CD14-positive monocyte (primary cell): Measurements from ENCODE around the gene SDCBP2. TPM values are rescaled to one million over a fixed set of nuclear protein-coding genes. Genes with fewer than 3 reads are reported as not detected.

ENCODE experiments used
- DNase-seq, 3 donors: peaks; one replicate each; pipeline ENCODE4 v3.0.0-alpha.2; 2011 to 2022
- H2AFZ ChIP-seq: 2 replicates; pipeline ENCODE4 v1.6.0; 2012; ENCODE audit warnings: mild to moderate bottlenecking, low read depth, low read length, inconsistent platforms; ENCODE audit not compliant: insufficient read depth, poor library complexity, severe bottlenecking
- H3K27ac ChIP-seq, 2 donors: 1 replicate in 1 of 2; 2 replicates in 1 of 2; pipeline ENCODE4 v1.5.1; 2012 to 2013; ENCODE audit warnings: low read length in 2 of 2, control low read depth in 1 of 2, inconsistent platforms in 1 of 2, low read depth in 1 of 2, mild to moderate bottlenecking in 1 of 2
- H3K27me3 ChIP-seq, 2 donors: one replicate each; pipeline versions ENCODE4 v1.6.0 to v1.6.1; 2011 to 2013; ENCODE audit warnings: low read length in 2 of 2; ENCODE audit not compliant: control insufficient read depth in 2 of 2, insufficient read depth in 2 of 2
- H3K36me3 ChIP-seq, 2 donors: replicated peaks in 1 of 2; 1 replicate in 1 of 2; 2 replicates in 1 of 2; pipeline versions ENCODE4 v1.5.1 to v1.6.1; 2012 to 2013; ENCODE audit warnings: low read length in 2 of 2, control low read depth in 1 of 2, inconsistent platforms in 1 of 2, mild to moderate bottlenecking in 1 of 2; ENCODE audit not compliant: insufficient read depth in 2 of 2, control insufficient read depth in 1 of 2
- H3K4me1 ChIP-seq, 2 donors: 1 replicate in 1 of 2; 2 replicates in 1 of 2; pipeline versions ENCODE4 v1.5.1 to v1.6.1; 2012 to 2013; ENCODE audit warnings: low read length in 2 of 2, control low read depth in 1 of 2, inconsistent platforms in 1 of 2, mild to moderate bottlenecking in 1 of 2, moderate library complexity in 1 of 2; ENCODE audit not compliant: insufficient read depth in 2 of 2, control insufficient read depth in 1 of 2
- H3K4me2 ChIP-seq: replicated peaks from 2 replicates; pipeline ENCODE3; 2012; ENCODE audit warnings: low read length, moderate library complexity, mild to moderate bottlenecking; ENCODE audit not compliant: poor library complexity, severe bottlenecking; ENCODE audit errors: extremely low read depth
- H3K4me3 ChIP-seq, 3 experiments: fragments of 200-600 bp in 1 of 3; sonication (generic) in 1 of 3; replicated peaks in 1 of 3; 1 replicate in 2 of 3; 2 replicates in 1 of 3; pipeline ENCODE4 v1.5.1; 2011 to 2013; ENCODE audit warnings: low read length in 3 of 3, mild to moderate bottlenecking in 3 of 3, control low read depth in 2 of 3, low read depth in 2 of 3, inconsistent platforms in 1 of 3, moderate library complexity in 1 of 3
- H3K79me2 ChIP-seq: 2 replicates; pipeline ENCODE4 v1.6.0; 2012; ENCODE audit warnings: mild to moderate bottlenecking, control low read depth, inconsistent platforms, low read length, moderate library complexity; ENCODE audit not compliant: insufficient read depth
- H3K9ac ChIP-seq: 2 replicates; pipeline ENCODE4 v1.6.0; 2017; ENCODE audit warnings: low read length, mild to moderate bottlenecking; ENCODE audit not compliant: insufficient read depth, poor library complexity, severe bottlenecking
- H3K9me3 ChIP-seq, 2 donors: replicated peaks in 1 of 2; 1 replicate in 1 of 2; 2 replicates in 1 of 2; pipeline versions ENCODE4 v1.5.1 to v1.6.1; 2012 to 2013; ENCODE audit warnings: low read length in 2 of 2, control low read depth in 1 of 2; ENCODE audit not compliant: control insufficient read depth in 1 of 2, insufficient read depth in 1 of 2
- H4K20me1 ChIP-seq: 2 replicates; pipeline ENCODE4 v1.6.0; 2012; ENCODE audit warnings: mild to moderate bottlenecking, low read length, control low read depth, moderate library complexity; ENCODE audit not compliant: insufficient read depth
- H3K27ac Mint-ChIP-seq, 7 donors: one replicate each; pipeline ENCODE4 v1.8.0; 2020; ENCODE audit warnings: mild to moderate bottlenecking in 7 of 7, mixed read lengths in 7 of 7, moderate library complexity in 6 of 7, inconsistent platforms in 2 of 7
- H3K27me3 Mint-ChIP-seq, 3 donors: one replicate each; pipeline ENCODE4 v1.8.0; 2021 to 2022; ENCODE audit warnings: low read depth in 3 of 3, mild to moderate bottlenecking in 3 of 3, mixed read lengths in 3 of 3, moderate library complexity in 3 of 3, inconsistent platforms in 1 of 3
- H3K36me3 Mint-ChIP-seq, 2 donors: one replicate each; pipeline ENCODE4 v1.8.0; 2020; ENCODE audit warnings: mixed read lengths in 2 of 2, inconsistent platforms in 1 of 2, mild to moderate bottlenecking in 1 of 2
- H3K4me1 Mint-ChIP-seq: one replicate; pipeline ENCODE4 v1.8.0; 2020; ENCODE audit warnings: mild to moderate bottlenecking, mixed read lengths
- H3K4me3 Mint-ChIP-seq, 2 donors: one replicate each; pipeline ENCODE4 v1.8.0; 2020; ENCODE audit warnings: mild to moderate bottlenecking in 2 of 2, mixed read lengths in 2 of 2, moderate library complexity in 1 of 2
- H3K9me3 Mint-ChIP-seq, 7 donors: one replicate each; pipeline ENCODE4 v1.8.0; 2020 to 2022; ENCODE audit warnings: mixed read lengths in 7 of 7, mild to moderate bottlenecking in 6 of 7, moderate library complexity in 6 of 7, inconsistent platforms in 2 of 7
- CTCF ChIP-seq: fragments of 200-600 bp; IDR thresholded peaks from one replicate; pipeline ENCODE4 v1.8.0; 2022; ENCODE audit warnings: antibody characterized with exemption, mild to moderate bottlenecking
- WGBS: methylation state at CpG from one replicate; pipeline ENCODE4 v1.1.5; 2013; ENCODE audit warnings: missing lambda C conversion rate; ENCODE audit not compliant: insufficient coverage; 5-methylcytosine and 5-hydroxymethylcytosine counted together
- intact Hi-C, 2 donors: fragments of 100-400 bp; cut with micrococcal nuclease; formaldehyde crosslinking; loops; one replicate each; pipeline versions ENCODE4 v1.15.0 to v1.15.1; 2023
- polyA plus RNA-seq, 3 donors: library from polyadenylated mRNA; depleted of rRNA in 1 of 3; unstranded in 2 of 3; stranded (reverse) in 1 of 3; fragments of 300-500 nt in 2 of 3; fragments of >200 nt in 1 of 3; fragmentation: Illumina TruSeq in 2 of 3; gene quantifications; 1 replicate in 2 of 3; 2 replicates in 1 of 3; pipeline ENCODE4 v1.2.3, GENCODE V29; 2012 to 2021

Gene SDCBP2
- polyA plus RNA-seq, 3 donors = 0.69 to 1.0 (median 0.71) TPM

- no peaks in the 10 kb centered on the region for H3K27me3 ChIP-seq
- no peak for DNase-seq
- H3K9ac ChIP-seq = no peak overlapping the region
- Mint-ChIP-seq H3K4me3 (no peak overlapping the region), H3K27me3 (peaks cover 0 to 7% (median 4%) of the 10 kb centered on the region in 3 donors), H3K9me3 (peaks cover 0 to 2% (median 0%) of the 10 kb centered on the region in 7 donors), H3K27ac (peak overlapping the region in 3 of 7 donors; percentile 56 to 63 (median 62)), H3K4me1 (peaks cover 41% of the 10 kb centered on the region), H3K36me3 (peaks cover 22 to 28% of the 10 kb centered on the region in 2 donors)
- no peaks in the 10 kb centered on the region for H3K9me3 ChIP-seq
- H3K4me2 ChIP-seq = no peak overlapping the region
- no peak overlapping the region for H2AFZ ChIP-seq
- intact Hi-C loops = loop anchor here in 1 of 2 donors (10.0 kb wide), 1 partner anchor 1133 kb away; no protein-coding TSS in a partner anchor
- no peak for TF ChIP-seq CTCF
- no peaks in the 10 kb centered on the region for H3K36me3 ChIP-seq
- WGBS = 95% methylated on average over 3 of the region's 6 CpGs
- H3K79me2 ChIP-seq = peaks cover 32% of the 10 kb centered on the region
- no peak overlapping the region for H3K27ac ChIP-seq
- no peak overlapping the region for H3K4me3 ChIP-seq
- peaks cover 40% of the 10 kb centered on the region for H4K20me1 ChIP-seq
- H3K4me1 ChIP-seq = peaks cover 11 to 19% of the 10 kb centered on the region in 2 donors
These were observed 3.0 kb upstream of the SDCBP2 start for GRCh38 chr20:1331801-1332453.

GRCh38 chr20:1331101-1331500 lies 2.2 kb upstream of the SDCBP2 start:
- Histone ChIP-seq H2AFZ (no peak overlapping the region), H3K27ac (no peak overlapping the region), H3K4me1 (peaks cover 11 to 23% of the 10 kb centered on the region in 2 donors), H3K36me3 (no peaks in the 10 kb centered on the region), H3K4me3 (no peak overlapping the region), H4K20me1 (peaks cover 34% of the 10 kb centered on the region), H3K27me3 (no peaks in the 10 kb centered on the region), H3K4me2 (no peak overlapping the region), H3K9ac (no peak overlapping the region), H3K79me2 (peaks cover 40% of the 10 kb centered on the region), H3K9me3 (no peaks in the 10 kb centered on the region)
- H3K4me3 Mint-ChIP-seq = no peak overlapping the region
- peak overlapping the region in 3 of 7 donors; percentile 40 to 82 (median 50) for H3K27ac Mint-ChIP-seq
- WGBS = 100% methylated on average over 2 of the region's 2 CpGs
- peaks cover 22 to 28% of the 10 kb centered on the region in 2 donors for H3K36me3 Mint-ChIP-seq
- TF ChIP-seq CTCF = no peak
- H3K4me1 Mint-ChIP-seq = peaks cover 34% of the 10 kb centered on the region
- intact Hi-C loops = loop anchor here in 1 of 2 donors (10.0 kb wide), 1 partner anchor 1134 kb away; no protein-coding TSS in a partner anchor
- H3K9me3 Mint-ChIP-seq = peaks cover 0 to 2% (median 0%) of the 10 kb centered on the region in 7 donors
- peaks cover 0 to 2% (median 0%) of the 10 kb centered on the region in 3 donors for H3K27me3 Mint-ChIP-seq
- no peak for DNase-seq
